Uterus (tissue), 2 donors: ENCODE data around the gene SLC25A25.

Source experiments
- CTCF ChIP-seq, 4 experiments: fragments of 200-600 bp in 2 of 4; fragments of 450-650 bp in 2 of 4; sonication (generic) in 2 of 4; IDR thresholded peaks; one replicate each; pipeline ENCODE4 v1.5.1; 2016 to 2019; ENCODE audit warnings: antibody characterized with exemption in 4 of 4, mild to moderate bottlenecking in 2 of 4, moderate library complexity in 1 of 4
- POLR2A ChIP-seq, 2 donors: fragments of 450-650 bp; IDR thresholded peaks; one replicate each; pipeline ENCODE4 v1.6.1; 2016; ENCODE audit warnings: antibody characterized with exemption in 2 of 2, mild to moderate bottlenecking in 1 of 2, moderate library complexity in 1 of 2

GRCh38 chr9:128094166-128094949 is 26.3 kb downstream of the SLC25A25 start:
- TF ChIP-seq POLR2A (IDR thresholded peaks at IDR 0.05) (peak; percentile 67 to 82), CTCF (IDR thresholded peaks at IDR 0.05) (no peak)
